CD4-positive, alpha-beta T cell treated with Interleukin-12 subunit alpha and Interleukin-12 subunit beta, for 1 hour (primary cell): Measurements from ENCODE around the gene WFS1.

ENCODE experiments used
- DNase-seq: peaks from one replicate; pipeline ENCODE4 v3.0.0-alpha.2; 2020

The WFS1 gene

GRCh38 chr4:6269616-6270511 lies at the start of gene WFS1:
Gene WFS1, plus strand, starts transcription at chr4:6269850. Its CDS starts 7,606 bp downstream, at chr4:6277456.
- peak; percentile 99 for DNase-seq

GRCh38 chr4:6221301-6221850 lies 48.3 kb upstream of the WFS1 start:
- no peak for DNase-seq

GRCh38 chr4:6221851-6222760 lies 47.5 kb upstream of the WFS1 start:
- DNase-seq: peak; percentile 41

- peak; percentile 8 for DNase-seq
Observed at GRCh38 chr4:6222761-6223292, 46.8 kb upstream of the WFS1 start.

GRCh38 chr4:6224735-6225134 lies 44.9 kb upstream of the WFS1 start:
- no peak for DNase-seq

GRCh38 chr4:6225469-6225868 lies 44.2 kb upstream of the WFS1 start:
- DNase-seq: no peak

GRCh38 chr4:6226506-6226905 lies 43.1 kb upstream of the WFS1 start:
- no peak for DNase-seq

GRCh38 chr4:6227412-6228157 lies 42.1 kb upstream of the WFS1 start:
- no peak for DNase-seq

- DNase-seq: no peak
Observed at GRCh38 chr4:6228158-6229067, 41.2 kb upstream of the WFS1 start.

- no peak for DNase-seq
Observed at GRCh38 chr4:6229095-6229494, 40.6 kb upstream of the WFS1 start.

GRCh38 chr4:6229671-6230501 lies 39.8 kb upstream of the WFS1 start:
- DNase-seq: no peak

GRCh38 chr4:6230502-6230785 lies 39.2 kb upstream of the WFS1 start:
- no peak for DNase-seq

- no peak for DNase-seq
Observed at GRCh38 chr4:6230827-6231662, 38.6 kb upstream of the WFS1 start.

- DNase-seq: no peak
Observed at GRCh38 chr4:6231663-6232165, 37.9 kb upstream of the WFS1 start.

GRCh38 chr4:6232836-6233785 lies 36.5 kb upstream of the WFS1 start:
- no peak for DNase-seq

- DNase-seq: no peak
Observed at GRCh38 chr4:6233929-6234328, 35.7 kb upstream of the WFS1 start.

- DNase-seq: no peak
Observed at GRCh38 chr4:6235012-6235411, 34.6 kb upstream of the WFS1 start.
